Astrocyte (in vitro differentiated cells and primary cell): ENCODE data around the gene EBPL. TPM values are rescaled to one million over a fixed set of nuclear protein-coding genes. Genes with fewer than 3 reads are reported as not detected.

Source experiments
- DNase-seq: peaks from one replicate; pipeline ENCODE4 v3.0.0-alpha.2; 2010; ENCODE audit warnings: low read depth
- FAIRE-seq: peaks from 2 replicates; lab custom pipeline; 2011; peaks lifted over from hg19 to GRCh38; lab: Jason Lieb, UNC
- H2AFZ ChIP-seq: 2 replicates; pipeline ENCODE4 v1.6.0; 2012; ENCODE audit warnings: low read depth, low read length, inconsistent platforms
- H3K27ac ChIP-seq: 2 replicates; pipeline ENCODE4 v1.5.1; 2011; ENCODE audit warnings: low read depth, low read length, inconsistent platforms
- H3K27me3 ChIP-seq: 2 replicates; pipeline ENCODE4 v1.6.0; 2011; ENCODE audit warnings: low read length, inconsistent platforms; ENCODE audit not compliant: insufficient read depth
- H3K36me3 ChIP-seq: 2 replicates; pipeline ENCODE4 v1.5.1; 2011; ENCODE audit warnings: low read length, inconsistent platforms; ENCODE audit not compliant: insufficient read depth
- H3K4me1 ChIP-seq: 2 replicates; pipeline ENCODE4 v1.5.1; 2011; ENCODE audit warnings: low read length, inconsistent platforms; ENCODE audit not compliant: insufficient read depth
- H3K4me2 ChIP-seq: 2 replicates; pipeline ENCODE4 v1.6.0; 2012; ENCODE audit warnings: low read length, inconsistent platforms
- H3K4me3 ChIP-seq: 2 replicates; pipeline ENCODE4 v1.5.1; 2011; ENCODE audit warnings: low read depth, mild to moderate bottlenecking, low read length, inconsistent platforms; ENCODE audit not compliant: insufficient read depth
- H3K79me2 ChIP-seq: 2 replicates; pipeline ENCODE4 v1.6.0; 2012; ENCODE audit warnings: mild to moderate bottlenecking, low read length, inconsistent platforms; ENCODE audit not compliant: insufficient read depth
- H3K9ac ChIP-seq: 2 replicates; pipeline ENCODE4 v1.6.0; 2012; ENCODE audit warnings: mild to moderate bottlenecking, low read length, inconsistent platforms
- H3K9me3 ChIP-seq: 2 replicates; pipeline ENCODE4 v1.5.1; 2012; ENCODE audit warnings: low read depth, mild to moderate bottlenecking, low read length, inconsistent platforms; ENCODE audit not compliant: insufficient read depth
- H4K20me1 ChIP-seq: 2 replicates; pipeline ENCODE4 v1.6.0; 2012; ENCODE audit warnings: low read length, inconsistent platforms; ENCODE audit not compliant: insufficient read depth
- H3K27ac Mint-ChIP-seq: one replicate; pipeline ENCODE4 v1.8.0; 2021; ENCODE audit warnings: mild to moderate bottlenecking, mixed read lengths; ENCODE audit not compliant: unreplicated experiment
- H3K27me3 Mint-ChIP-seq: one replicate; pipeline ENCODE4 v1.8.0; 2021; ENCODE audit warnings: low read depth, mixed read lengths; ENCODE audit not compliant: unreplicated experiment
- H3K36me3 Mint-ChIP-seq: one replicate; pipeline ENCODE4 v1.8.0; 2021; ENCODE audit warnings: low read depth, mixed read lengths; ENCODE audit not compliant: unreplicated experiment
- H3K4me1 Mint-ChIP-seq: one replicate; pipeline ENCODE4 v1.8.0; 2021; ENCODE audit warnings: low read depth, mixed read lengths; ENCODE audit not compliant: unreplicated experiment
- H3K4me3 Mint-ChIP-seq: one replicate; pipeline ENCODE4 v1.8.0; 2021; ENCODE audit warnings: mild to moderate bottlenecking, moderate library complexity, mixed read lengths; ENCODE audit not compliant: unreplicated experiment
- H3K9me3 Mint-ChIP-seq: one replicate; pipeline ENCODE4 v1.8.0; 2021; ENCODE audit warnings: mild to moderate bottlenecking, mixed read lengths; ENCODE audit not compliant: unreplicated experiment
- EZH2 ChIP-seq: IDR thresholded peaks from 2 replicates; pipeline ENCODE4 v1.6.1; 2012; ENCODE audit warnings: mild to moderate bottlenecking, low read length, inconsistent platforms; ENCODE audit not compliant: insufficient read depth
- total RNA-seq: library from RNA; stranded (reverse); gene quantifications from 2 replicates; pipeline ENCODE4 v1.2.1, GENCODE V29; 2021
- TF ChIP-seq, protein P1 (sequence below): IDR thresholded peaks from 2 replicates; pipeline ENCODE4 v1.5.1; 2011; ENCODE audit warnings: low read depth, mild to moderate bottlenecking, inconsistent platforms, low read length, moderate library complexity; ENCODE audit not compliant: insufficient read depth

Gene EBPL
- total RNA-seq, 1 donor from 2014 or later = 62.1 TPM

DNA sequence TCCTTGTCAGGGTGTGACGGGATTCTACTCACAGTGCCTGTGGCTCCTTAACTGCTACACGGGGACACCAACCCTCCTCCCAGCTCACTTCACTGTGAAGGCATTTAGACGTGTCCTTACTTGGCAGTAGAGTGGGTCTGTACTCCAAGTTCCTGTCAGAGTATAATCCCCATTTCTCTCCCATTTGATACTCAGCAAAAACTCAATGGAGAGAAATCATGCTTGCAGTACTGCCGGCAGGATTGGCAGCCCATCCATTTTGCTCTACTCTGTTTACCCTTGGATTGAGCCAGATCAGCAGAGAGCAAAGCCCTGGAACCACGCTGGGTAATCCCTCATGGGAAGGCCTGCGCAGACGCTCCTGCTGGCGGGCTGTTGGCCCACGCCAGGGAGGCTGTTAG is 34.0 kb downstream of the EBPL start:
- H3K27me3 Mint-ChIP-seq = no peaks in the 10 kb centered on the region
- FAIRE-seq (no peak), DNase-seq (no peak)
- H3K36me3 Mint-ChIP-seq = peaks cover 12% of the 10 kb centered on the region
- Histone ChIP-seq H3K27ac (no peak overlapping the region), H3K27me3 (no peaks in the 10 kb centered on the region), H3K36me3 (peaks cover 5% of the 10 kb centered on the region), H3K9me3 (no peaks in the 10 kb centered on the region), H3K4me3 (no peak overlapping the region), H3K4me2 (no peak overlapping the region), H3K79me2 (no peaks in the 10 kb centered on the region), H3K9ac (no peak overlapping the region), H3K4me1 (no peaks in the 10 kb centered on the region), H2AFZ (no peak overlapping the region), H4K20me1 (no peaks in the 10 kb centered on the region)
- H3K4me3 Mint-ChIP-seq = no peak overlapping the region
- H3K4me1 Mint-ChIP-seq = no peaks in the 10 kb centered on the region
- no peak overlapping the region for H3K27ac Mint-ChIP-seq
- no peak for TF ChIP-seq EZH2
- TF ChIP-seq, protein P1, sequence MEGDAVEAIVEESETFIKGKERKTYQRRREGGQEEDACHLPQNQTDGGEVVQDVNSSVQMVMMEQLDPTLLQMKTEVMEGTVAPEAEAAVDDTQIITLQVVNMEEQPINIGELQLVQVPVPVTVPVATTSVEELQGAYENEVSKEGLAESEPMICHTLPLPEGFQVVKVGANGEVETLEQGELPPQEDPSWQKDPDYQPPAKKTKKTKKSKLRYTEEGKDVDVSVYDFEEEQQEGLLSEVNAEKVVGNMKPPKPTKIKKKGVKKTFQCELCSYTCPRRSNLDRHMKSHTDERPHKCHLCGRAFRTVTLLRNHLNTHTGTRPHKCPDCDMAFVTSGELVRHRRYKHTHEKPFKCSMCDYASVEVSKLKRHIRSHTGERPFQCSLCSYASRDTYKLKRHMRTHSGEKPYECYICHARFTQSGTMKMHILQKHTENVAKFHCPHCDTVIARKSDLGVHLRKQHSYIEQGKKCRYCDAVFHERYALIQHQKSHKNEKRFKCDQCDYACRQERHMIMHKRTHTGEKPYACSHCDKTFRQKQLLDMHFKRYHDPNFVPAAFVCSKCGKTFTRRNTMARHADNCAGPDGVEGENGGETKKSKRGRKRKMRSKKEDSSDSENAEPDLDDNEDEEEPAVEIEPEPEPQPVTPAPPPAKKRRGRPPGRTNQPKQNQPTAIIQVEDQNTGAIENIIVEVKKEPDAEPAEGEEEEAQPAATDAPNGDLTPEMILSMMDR = no peak
- no peaks in the 10 kb centered on the region for H3K9me3 Mint-ChIP-seq

- no peaks in the 10 kb centered on the region for H3K27me3 Mint-ChIP-seq
- H3K27ac Mint-ChIP-seq = no peak overlapping the region
- H3K9me3 ChIP-seq = no peaks in the 10 kb centered on the region
- H2AFZ ChIP-seq = no peak overlapping the region
- H3K36me3 ChIP-seq = no peaks in the 10 kb centered on the region
- H3K9me3 Mint-ChIP-seq = no peaks in the 10 kb centered on the region
- H4K20me1 ChIP-seq = no peaks in the 10 kb centered on the region
- H3K79me2 ChIP-seq = no peaks in the 10 kb centered on the region
- H3K36me3 Mint-ChIP-seq = peaks cover 12% of the 10 kb centered on the region
- H3K27me3 ChIP-seq = no peaks in the 10 kb centered on the region
- no peaks in the 10 kb centered on the region for H3K4me1 Mint-ChIP-seq
- no peak overlapping the region for H3K4me3 Mint-ChIP-seq
- H3K9ac ChIP-seq = no peak overlapping the region
- no peak overlapping the region for H3K4me2 ChIP-seq
- no peak for FAIRE-seq
- no peaks in the 10 kb centered on the region for H3K4me1 ChIP-seq
- H3K27ac ChIP-seq = no peak overlapping the region
- DNase-seq = no peak
- TF ChIP-seq EZH2 = no peak
- TF ChIP-seq, protein P1 = no peak
- no peak overlapping the region for H3K4me3 ChIP-seq
These were observed 35.4 kb downstream of the EBPL start for GRCh38 chr13:49655906-49656305.

DNA sequence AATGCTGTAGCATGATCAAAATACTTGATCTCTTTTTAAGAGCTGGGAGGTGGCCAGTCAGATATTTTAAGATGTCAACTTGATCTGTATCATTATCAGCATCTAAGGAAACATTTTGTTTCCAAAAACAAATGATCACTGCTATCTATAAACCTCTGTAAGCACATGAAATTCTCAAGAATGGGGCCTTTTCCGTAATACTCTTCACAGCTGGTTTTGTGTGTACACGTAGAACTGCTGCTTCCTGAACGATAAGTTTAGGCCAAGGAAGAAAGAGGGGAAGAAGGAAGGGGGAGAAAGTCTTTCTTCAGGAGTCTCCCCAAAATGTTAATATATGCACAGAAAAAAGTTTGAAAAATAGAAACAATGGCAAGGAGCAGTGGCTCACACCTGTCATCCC is 37.3 kb downstream of the EBPL start:
- Histone ChIP-seq H3K4me2 (no peak overlapping the region), H3K79me2 (no peaks in the 10 kb centered on the region), H3K4me3 (no peak overlapping the region), H3K9ac (no peak overlapping the region), H2AFZ (no peak overlapping the region), H3K27ac (no peak overlapping the region), H4K20me1 (no peaks in the 10 kb centered on the region), H3K4me1 (no peaks in the 10 kb centered on the region), H3K36me3 (no peaks in the 10 kb centered on the region), H3K9me3 (no peaks in the 10 kb centered on the region), H3K27me3 (no peaks in the 10 kb centered on the region)
- no peak overlapping the region for H3K27ac Mint-ChIP-seq
- H3K9me3 Mint-ChIP-seq = no peaks in the 10 kb centered on the region
- H3K4me3 Mint-ChIP-seq = no peak overlapping the region
- no peaks in the 10 kb centered on the region for H3K27me3 Mint-ChIP-seq
- DNase-seq (no peak), FAIRE-seq (no peak)
- TF ChIP-seq EZH2 = no peak
- TF ChIP-seq, protein P1 = no peak
- no peaks in the 10 kb centered on the region for H3K4me1 Mint-ChIP-seq
- peaks cover 12% of the 10 kb centered on the region for H3K36me3 Mint-ChIP-seq
